ENCODE data around the gene COL19A1.
"Not testable (repeated sequence)": the region's sequence is repeated elsewhere in the genome, so short reads cannot be mapped to it uniquely, and the experiment has no call there.

COL19A1 gene

GRCh38 chr6:69866351-69866769 is at the start of gene COL19A1:
COL19A1 (plus strand) TSS chr6:69866556; CDS start chr6:69879568, 13,012 bp downstream.
- Histone ChIP-seq H3K4me1 (ENCODE audit: insufficient read depth, low read length) (peaks cover 22% of the 10 kb centered on the region), H3K4me3 (ENCODE audit: low read length) (peak within 1 kb of the TSS; percentile 82), H3K27me3 (ENCODE audit: insufficient read depth, low read length) (no peaks in the 10 kb centered on the region), H2AFZ (ENCODE audit: low read depth, low read length) (peak within 1 kb of the TSS; percentile 86), H3K36me3 (ENCODE audit: insufficient read depth, low read length) (no peaks in the 10 kb centered on the region), H3K9me3 (ENCODE audit: low read length) (no peaks in the 10 kb centered on the region)

- Histone ChIP-seq H2AFZ (ENCODE audit: low read depth, low read length) (peak overlapping the region; percentile 12), H3K36me3 (ENCODE audit: insufficient read depth, low read length) (no peaks in the 10 kb centered on the region), H3K4me1 (ENCODE audit: insufficient read depth, low read length) (peaks cover 14% of the 10 kb centered on the region), H3K4me3 (ENCODE audit: low read length) (no peak overlapping the region), H3K9me3 (ENCODE audit: low read length) (no peaks in the 10 kb centered on the region), H3K27me3 (ENCODE audit: insufficient read depth, low read length) (no peaks in the 10 kb centered on the region)
Observed at GRCh38 chr6:69816569-69816968, 49.8 kb upstream of the COL19A1 start.

- no peaks in the 10 kb centered on the region for H3K36me3 ChIP-seq (ENCODE audit: insufficient read depth, low read length)
- H3K4me3 ChIP-seq (ENCODE audit: low read length), result no peak overlapping the region
- H2AFZ ChIP-seq (ENCODE audit: low read depth, low read length), result no peak overlapping the region
- no peaks in the 10 kb centered on the region for H3K9me3 ChIP-seq (ENCODE audit: low read length)
- H3K4me1 ChIP-seq (ENCODE audit: insufficient read depth, low read length), result peaks cover 14% of the 10 kb centered on the region
- H3K27me3 ChIP-seq (ENCODE audit: insufficient read depth, low read length), result no peaks in the 10 kb centered on the region
Observed at GRCh38 chr6:69817358-69817757, 49.0 kb upstream of the COL19A1 start.

- Histone ChIP-seq H2AFZ (ENCODE audit: low read depth, low read length) (no peak overlapping the region), H3K4me3 (ENCODE audit: low read length) (no peak overlapping the region), H3K27me3 (ENCODE audit: insufficient read depth, low read length) (no peaks in the 10 kb centered on the region), H3K4me1 (ENCODE audit: insufficient read depth, low read length) (peaks cover 14% of the 10 kb centered on the region), H3K36me3 (ENCODE audit: insufficient read depth, low read length) (no peaks in the 10 kb centered on the region), H3K9me3 (ENCODE audit: low read length) (no peaks in the 10 kb centered on the region)
Observed at GRCh38 chr6:69818223-69818930, 48.0 kb upstream of the COL19A1 start.

- H3K4me3 ChIP-seq (ENCODE audit: low read length), result no peak overlapping the region
- no peaks in the 10 kb centered on the region for H3K9me3 ChIP-seq (ENCODE audit: low read length)
- peaks cover 11% of the 10 kb centered on the region for H3K4me1 ChIP-seq (ENCODE audit: insufficient read depth, low read length)
- H3K27me3 ChIP-seq (ENCODE audit: insufficient read depth, low read length), result no peaks in the 10 kb centered on the region
- H2AFZ ChIP-seq (ENCODE audit: low read depth, low read length), result no peak overlapping the region
- no peaks in the 10 kb centered on the region for H3K36me3 ChIP-seq (ENCODE audit: insufficient read depth, low read length)
Observed at GRCh38 chr6:69819138-69819537, 47.2 kb upstream of the COL19A1 start.

GRCh38 chr6:69820018-69820417 is 46.3 kb upstream of the COL19A1 start:
- no peaks in the 10 kb centered on the region for H3K36me3 ChIP-seq (ENCODE audit: insufficient read depth, low read length)
- H3K9me3 ChIP-seq (ENCODE audit: low read length), result no peaks in the 10 kb centered on the region
- no peak overlapping the region for H2AFZ ChIP-seq (ENCODE audit: low read depth, low read length)
- H3K4me1 ChIP-seq (ENCODE audit: insufficient read depth, low read length), result peaks cover 8% of the 10 kb centered on the region
- H3K27me3 ChIP-seq (ENCODE audit: insufficient read depth, low read length), result no peaks in the 10 kb centered on the region
- H3K4me3 ChIP-seq (ENCODE audit: low read length), result no peak overlapping the region

GRCh38 chr6:69820438-69820837 is 45.9 kb upstream of the COL19A1 start:
- Histone ChIP-seq H3K4me1 (ENCODE audit: insufficient read depth, low read length) (peaks cover 4% of the 10 kb centered on the region), H3K4me3 (ENCODE audit: low read length) (no peak overlapping the region), H3K9me3 (ENCODE audit: low read length) (no peaks in the 10 kb centered on the region), H3K36me3 (ENCODE audit: insufficient read depth, low read length) (no peaks in the 10 kb centered on the region), H3K27me3 (ENCODE audit: insufficient read depth, low read length) (no peaks in the 10 kb centered on the region), H2AFZ (ENCODE audit: low read depth, low read length) (no peak overlapping the region)

- H3K36me3 ChIP-seq (ENCODE audit: insufficient read depth, low read length); H3K4me1 ChIP-seq (ENCODE audit: insufficient read depth, low read length); H3K27me3 ChIP-seq (ENCODE audit: insufficient read depth, low read length); H3K4me3 ChIP-seq (ENCODE audit: low read length); H2AFZ ChIP-seq (ENCODE audit: low read depth, low read length); H3K9me3 ChIP-seq (ENCODE audit: low read length): not testable (repeated sequence)
Observed at GRCh38 chr6:69824355-69824754, 42.0 kb upstream of the COL19A1 start.

- Histone ChIP-seq H3K36me3 (ENCODE audit: insufficient read depth, low read length) (no peaks in the 10 kb centered on the region), H3K9me3 (ENCODE audit: low read length) (no peaks in the 10 kb centered on the region), H2AFZ (ENCODE audit: low read depth, low read length) (no peak overlapping the region), H3K4me1 (ENCODE audit: insufficient read depth, low read length) (peaks cover 3% of the 10 kb centered on the region), H3K27me3 (ENCODE audit: insufficient read depth, low read length) (no peaks in the 10 kb centered on the region), H3K4me3 (ENCODE audit: low read length) (no peak overlapping the region)
Observed at GRCh38 chr6:69825904-69826303, 40.5 kb upstream of the COL19A1 start.

- Histone ChIP-seq H3K9me3 (ENCODE audit: low read length) (no peaks in the 10 kb centered on the region), H3K4me3 (ENCODE audit: low read length) (no peak overlapping the region), H3K27me3 (ENCODE audit: insufficient read depth, low read length) (no peaks in the 10 kb centered on the region), H2AFZ (ENCODE audit: low read depth, low read length) (no peak overlapping the region), H3K36me3 (ENCODE audit: insufficient read depth, low read length) (no peaks in the 10 kb centered on the region), H3K4me1 (ENCODE audit: insufficient read depth, low read length) (peaks cover 3% of the 10 kb centered on the region)
Observed at GRCh38 chr6:69827276-69827893, 39.0 kb upstream of the COL19A1 start.

- H2AFZ ChIP-seq (ENCODE audit: low read depth, low read length), result no peak overlapping the region
- H3K27me3 ChIP-seq (ENCODE audit: insufficient read depth, low read length), result no peaks in the 10 kb centered on the region
- H3K4me1 ChIP-seq (ENCODE audit: insufficient read depth, low read length), result peaks cover 3% of the 10 kb centered on the region
- no peaks in the 10 kb centered on the region for H3K9me3 ChIP-seq (ENCODE audit: low read length)
- H3K36me3 ChIP-seq (ENCODE audit: insufficient read depth, low read length), result no peaks in the 10 kb centered on the region
- no peak overlapping the region for H3K4me3 ChIP-seq (ENCODE audit: low read length)
Observed at GRCh38 chr6:69832558-69832957, 33.8 kb upstream of the COL19A1 start.

GRCh38 chr6:69835414-69836179 is 30.8 kb upstream of the COL19A1 start:
- Histone ChIP-seq H2AFZ (ENCODE audit: low read depth, low read length) (no peak overlapping the region), H3K27me3 (ENCODE audit: insufficient read depth, low read length) (no peaks in the 10 kb centered on the region), H3K9me3 (ENCODE audit: low read length) (no peaks in the 10 kb centered on the region), H3K4me3 (ENCODE audit: low read length) (no peak overlapping the region), H3K4me1 (ENCODE audit: insufficient read depth, low read length) (no peaks in the 10 kb centered on the region), H3K36me3 (ENCODE audit: insufficient read depth, low read length) (no peaks in the 10 kb centered on the region)

GRCh38 chr6:69841862-69842261 is 24.5 kb upstream of the COL19A1 start:
- Histone ChIP-seq H3K9me3 (ENCODE audit: low read length) (no peaks in the 10 kb centered on the region), H3K4me3 (ENCODE audit: low read length) (no peak overlapping the region), H3K4me1 (ENCODE audit: insufficient read depth, low read length) (no peaks in the 10 kb centered on the region), H2AFZ (ENCODE audit: low read depth, low read length) (no peak overlapping the region), H3K36me3 (ENCODE audit: insufficient read depth, low read length) (no peaks in the 10 kb centered on the region), H3K27me3 (ENCODE audit: insufficient read depth, low read length) (no peaks in the 10 kb centered on the region)

Measured in neuron (in vitro differentiated cells).